Upper lobe of left lung (tissue), 6 donors: ENCODE measurements around the gene ZSCAN32. TPM values are rescaled to one million over a fixed set of nuclear protein-coding genes. Genes with fewer than 3 reads are reported as not detected.

Experiments
- ATAC-seq, 2 donors: fragments of 200-7000 bp; cut with Tn5 transposase; one replicate each; pipeline ENCODE4 v1.9.1; 2022; ENCODE audit warnings: mild to moderate bottlenecking in 2 of 2, moderate library complexity in 2 of 2; ENCODE audit not compliant: low FRiP score in 2 of 2
- DNase-seq, 2 donors: peaks; one replicate each; pipeline ENCODE4 v3.0.0-alpha.2; 2019 to 2020
- H3K27ac ChIP-seq, 4 donors: fragments of 200-600 bp; sonication (generic); one replicate each; pipeline ENCODE4 v1.5.1; 2016 to 2019
- H3K27me3 ChIP-seq, 4 donors: fragments of 200-600 bp; sonication (generic); one replicate each; pipeline ENCODE4 v1.5.1; 2017 to 2019
- H3K36me3 ChIP-seq, 4 donors: fragments of 200-600 bp; sonication (generic); one replicate each; pipeline ENCODE4 v1.5.1; 2016 to 2019
- H3K4me1 ChIP-seq, 4 donors: fragments of 200-600 bp; sonication (generic); one replicate each; pipeline ENCODE4 v1.5.1; 2018 to 2019
- H3K4me3 ChIP-seq, 4 donors: fragments of 200-600 bp; sonication (generic); one replicate each; pipeline ENCODE4 v1.5.1; 2017 to 2019; ENCODE audit warnings: mild to moderate bottlenecking in 2 of 4, moderate library complexity in 1 of 4
- H3K9me3 ChIP-seq, 4 donors: fragments of 200-600 bp; sonication (generic); one replicate each; pipeline ENCODE4 v1.5.1; 2018 to 2019
- EP300 ChIP-seq, 4 donors: sonication (generic); formaldehyde crosslinking; IDR thresholded peaks; one replicate each; pipeline ENCODE4 v1.5.1; 2017; ENCODE audit warnings: antibody characterized with exemption in 4 of 4, control low read depth in 2 of 4
- POLR2A ChIP-seq, 4 donors: fragments of 450-650 bp; IDR thresholded peaks; one replicate each; pipeline ENCODE4 v1.5.1; 2016 to 2017; ENCODE audit warnings: antibody characterized with exemption in 4 of 4, mild to moderate bottlenecking in 2 of 4
- POLR2AphosphoS5 ChIP-seq, 2 donors: sonication (generic); formaldehyde crosslinking; IDR thresholded peaks; one replicate each; pipeline ENCODE4 v1.5.1; 2017; ENCODE audit warnings: antibody characterized with exemption in 2 of 2
- WGBS, 2 donors: methylation state at CpG; one replicate each; pipeline ENCODE4 v1.1.5; 2017 to 2018; 5-methylcytosine and 5-hydroxymethylcytosine counted together
- total RNA-seq, 6 donors: library from RNA; depleted of rRNA in 4 of 6; stranded (reverse); fragments of >200 nt in 4 of 6; gene quantifications; one replicate each; pipeline versions ENCODE4 v1.1.0 to v1.2.1, GENCODE V29; 2016 to 2021
- TF ChIP-seq, protein P1 (sequence below), 6 experiments: fragments of 450-650 bp in 4 of 6; fragments of 200-600 bp in 2 of 6; sonication (generic) in 2 of 6; IDR thresholded peaks; one replicate each; pipeline ENCODE4 v1.5.1; 2016 to 2019; ENCODE audit warnings: antibody characterized with exemption in 6 of 6
- donor health status: DM: no; HTN: no; CAD: no; lungs with moderate emphysema.
- donor health status: DM: no; HTN: yes; CAD: no; lungs with severe emphysema.

The ZSCAN32 gene
- total RNA-seq, 6 donors from 2014 or later = 7.5 to 25.0 (median 14.0) TPM

- Histone ChIP-seq H3K9me3 (peaks cover 17 to 31% (median 22%) of the 10 kb centered on the region in 4 donors), H3K27me3 (no peaks in the 10 kb centered on the region), H3K4me1 (peaks cover 13 to 28% (median 19%) of the 10 kb centered on the region in 4 donors), H3K27ac (peak overlapping the region; percentile 79 to 92 (median 90)), H3K36me3 (peaks cover 16 to 45% (median 32%) of the 10 kb centered on the region in 4 donors), H3K4me3 (peak overlapping the region; percentile 77 to 93 (median 80))
- no peak for DNase-seq
- TF ChIP-seq, protein P1, sequence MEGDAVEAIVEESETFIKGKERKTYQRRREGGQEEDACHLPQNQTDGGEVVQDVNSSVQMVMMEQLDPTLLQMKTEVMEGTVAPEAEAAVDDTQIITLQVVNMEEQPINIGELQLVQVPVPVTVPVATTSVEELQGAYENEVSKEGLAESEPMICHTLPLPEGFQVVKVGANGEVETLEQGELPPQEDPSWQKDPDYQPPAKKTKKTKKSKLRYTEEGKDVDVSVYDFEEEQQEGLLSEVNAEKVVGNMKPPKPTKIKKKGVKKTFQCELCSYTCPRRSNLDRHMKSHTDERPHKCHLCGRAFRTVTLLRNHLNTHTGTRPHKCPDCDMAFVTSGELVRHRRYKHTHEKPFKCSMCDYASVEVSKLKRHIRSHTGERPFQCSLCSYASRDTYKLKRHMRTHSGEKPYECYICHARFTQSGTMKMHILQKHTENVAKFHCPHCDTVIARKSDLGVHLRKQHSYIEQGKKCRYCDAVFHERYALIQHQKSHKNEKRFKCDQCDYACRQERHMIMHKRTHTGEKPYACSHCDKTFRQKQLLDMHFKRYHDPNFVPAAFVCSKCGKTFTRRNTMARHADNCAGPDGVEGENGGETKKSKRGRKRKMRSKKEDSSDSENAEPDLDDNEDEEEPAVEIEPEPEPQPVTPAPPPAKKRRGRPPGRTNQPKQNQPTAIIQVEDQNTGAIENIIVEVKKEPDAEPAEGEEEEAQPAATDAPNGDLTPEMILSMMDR (IDR thresholded peaks at IDR 0.05) = no peak
- TF ChIP-seq POLR2AphosphoS5 (IDR thresholded peaks at IDR 0.05) = no peak
- no peak for TF ChIP-seq POLR2A (IDR thresholded peaks at IDR 0.05)
- TF ChIP-seq EP300 (IDR thresholded peaks at IDR 0.05) = no peak
- WGBS, 2 donors = 25 to 37% methylated on average over 17 of the region's 17 CpGs
- ATAC-seq = no peak
These were observed 1.1 kb upstream of the ZSCAN32 start for GRCh38 chr16:3401719-3402397.

DNA sequence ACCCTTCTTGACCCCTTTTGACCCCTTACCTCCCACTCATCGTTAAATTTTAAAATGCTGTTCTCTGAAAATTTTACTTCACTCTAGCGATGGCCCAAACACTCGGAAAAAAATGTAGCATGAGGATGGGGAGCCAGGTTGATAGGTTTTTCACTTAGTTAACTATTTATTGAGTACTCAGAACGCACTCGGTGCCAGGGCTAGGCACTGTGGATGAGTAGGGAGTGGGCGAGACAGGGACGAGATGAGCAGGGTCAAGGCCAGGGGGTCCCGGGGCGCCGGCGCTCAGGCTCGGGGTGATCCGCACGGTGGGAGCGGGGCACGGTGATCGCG lies 392 bp downstream of the ZSCAN32 start:
- Histone ChIP-seq H3K27me3 (no peaks in the 10 kb centered on the region), H3K27ac (peak overlapping the region; percentile 79 to 92 (median 91)), H3K4me1 (peaks cover 13 to 28% (median 19%) of the 10 kb centered on the region in 4 donors), H3K36me3 (peaks cover 7 to 43% (median 27%) of the 10 kb centered on the region in 4 donors), H3K4me3 (peak overlapping the region; percentile 71 to 83 (median 78)), H3K9me3 (peaks cover 3 to 22% (median 12%) of the 10 kb centered on the region in 4 donors)
- 0 to 2% methylated on average over 5 to 18 of the region's 18 CpGs for whole genome bisulfite sequencing, 2 donors
- TF ChIP-seq EP300 (IDR thresholded peaks at IDR 0.05) (no peak), POLR2AphosphoS5 (IDR thresholded peaks at IDR 0.05) (no peak), POLR2A (IDR thresholded peaks at IDR 0.05) (no peak)
- TF ChIP-seq, protein P1 (IDR thresholded peaks at IDR 0.05) = no peak
- DNase-seq (no peak), ATAC-seq (no peak)

- ATAC-seq = peak in 1 of 2 donors; percentile 11
- no peak for TF ChIP-seq POLR2AphosphoS5 (IDR thresholded peaks at IDR 0.05)
- TF ChIP-seq, protein P1 (IDR thresholded peaks at IDR 0.05) = no peak
- no peak for TF ChIP-seq EP300 (IDR thresholded peaks at IDR 0.05)
- TF ChIP-seq POLR2A (IDR thresholded peaks at IDR 0.05) = no peak
- Histone ChIP-seq H3K36me3 (peaks cover 17 to 82% (median 68%) of the 10 kb centered on the region in 4 donors), H3K4me1 (no peaks in the 10 kb centered on the region), H3K27me3 (no peaks in the 10 kb centered on the region), H3K9me3 (peaks cover 35 to 82% (median 75%) of the 10 kb centered on the region in 4 donors), H3K4me3 (no peak overlapping the region), H3K27ac (no peak overlapping the region)
- WGBS, 2 donors = 83 to 84% methylated on average over 9 of the region's 9 CpGs
- no peak for DNase-seq
These were observed 11.0 kb downstream of the ZSCAN32 start for GRCh38 chr16:3389663-3390338.

DNA sequence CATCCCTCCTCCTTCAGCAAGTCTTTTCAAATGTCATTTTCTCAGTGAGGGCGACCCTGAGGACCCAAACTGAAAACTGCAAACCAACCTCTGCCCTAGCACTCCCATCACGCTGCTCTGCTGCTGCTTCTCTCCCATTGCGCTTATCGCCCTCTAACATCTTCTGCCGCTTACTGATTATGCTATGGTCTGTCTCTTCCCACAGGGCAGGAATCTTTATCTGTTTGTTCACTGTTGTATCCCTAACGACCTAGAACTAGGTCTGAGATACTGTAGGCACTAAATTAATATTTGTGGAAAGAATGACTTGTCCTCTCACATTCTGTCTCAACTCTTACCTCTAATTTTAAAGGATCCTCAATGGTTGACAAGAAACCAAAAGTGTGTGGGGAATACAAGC lies 12.5 kb downstream of the ZSCAN32 start:
- no peaks in the 10 kb centered on the region for H3K4me1 ChIP-seq
- H3K4me3 ChIP-seq = no peak overlapping the region
- DNase-seq = no peak
- H3K27me3 ChIP-seq = no peaks in the 10 kb centered on the region
- no peak overlapping the region for H3K27ac ChIP-seq
- ATAC-seq = no peak
- peaks cover 29 to 82% (median 71%) of the 10 kb centered on the region in 4 donors for H3K36me3 ChIP-seq
- H3K9me3 ChIP-seq = peaks cover 50 to 85% (median 78%) of the 10 kb centered on the region in 4 donors
- WGBS, 2 donors = 94 to 100% methylated on average over 6 of the region's 6 CpGs
- no peak for TF ChIP-seq EP300 (IDR thresholded peaks at IDR 0.05)
- TF ChIP-seq, protein P1 (IDR thresholded peaks at IDR 0.05) = no peak
- no peak for TF ChIP-seq POLR2A (IDR thresholded peaks at IDR 0.05)
- no peak for TF ChIP-seq POLR2AphosphoS5 (IDR thresholded peaks at IDR 0.05)
